SK-N-MC (cell line): Measurements from ENCODE around the gene VSTM2B.

ENCODE experiments used
- FOXP2 ChIP-seq: optimal IDR thresholded peaks from 2 replicates; pipeline ENCODE3; 2011; ENCODE audit warnings: mild to moderate bottlenecking, moderate library complexity; ENCODE audit not compliant: insufficient read depth; ENCODE audit errors: extremely low read length, control extremely low read depth
- POLR2AphosphoS5 ChIP-seq: IDR thresholded peaks from 2 replicates; pipeline ENCODE4 v1.6.1; 2012; ENCODE audit warnings: mild to moderate bottlenecking, low read depth, low read length, borderline replicate concordance

GRCh38 chr19:29562299-29563297 lies 36.8 kb downstream of the VSTM2B start:
- no peak for TF ChIP-seq POLR2AphosphoS5
- TF ChIP-seq FOXP2, result no peak
